ENCODE data around the gene CABLES1.

DNA sequence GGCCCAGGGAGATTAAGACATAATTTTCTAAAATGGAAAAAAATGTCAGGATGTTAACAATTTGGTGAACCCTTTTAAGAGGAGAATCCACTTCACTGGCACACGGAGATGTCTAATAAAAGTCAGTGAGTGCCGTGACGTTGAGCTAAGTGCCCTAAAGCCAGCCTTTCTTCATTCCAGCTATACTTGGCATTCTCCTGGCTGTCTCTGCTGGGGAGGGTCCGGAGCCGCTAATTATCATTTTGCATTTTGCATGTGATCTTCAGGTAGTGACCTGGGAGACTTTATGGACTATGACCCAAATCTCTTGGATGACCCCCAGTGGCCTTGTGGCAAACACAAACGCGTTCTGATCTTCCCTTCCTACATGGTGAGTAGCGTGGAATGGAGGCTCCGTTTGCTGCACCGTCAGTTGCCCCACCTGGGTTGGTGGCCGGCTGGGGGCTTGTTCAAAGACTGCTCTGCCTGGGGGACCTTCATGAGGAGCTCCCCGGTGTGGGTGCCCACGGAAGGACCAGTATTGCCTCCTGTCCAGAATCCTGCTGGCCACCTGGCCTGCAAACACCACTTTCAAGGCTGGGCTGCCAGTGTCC, 101.7 kb downstream of the CABLES1 start:
- no peak for TF ChIP-seq CTCF (IDR thresholded peaks at IDR 0.05)
- TF ChIP-seq POLR2A (IDR thresholded peaks at IDR 0.05) = no peak

Measured in testis (tissue), 2 donors.